Peyer's patch (tissue), 4 donors: Measurements from ENCODE around the gene FMOD.

Experiments
- POLR2A ChIP-seq, 2 donors: fragments of 450-650 bp; IDR thresholded peaks; one replicate each; pipeline ENCODE4 v1.5.1; 2017; ENCODE audit warnings: antibody characterized with exemption in 2 of 2, mild to moderate bottlenecking in 2 of 2, moderate library complexity in 2 of 2
- TF ChIP-seq, protein P1 (sequence below), 6 experiments: fragments of 450-650 bp in 4 of 6; fragments of 200-600 bp in 2 of 6; sonication (generic) in 1 of 6; IDR thresholded peaks; one replicate each; pipeline ENCODE4 v1.5.1; 2017 to 2019; ENCODE audit warnings: antibody characterized with exemption in 6 of 6, mild to moderate bottlenecking in 3 of 6, moderate library complexity in 1 of 6

GRCh38 chr1:203349166-203349565 lies 1.8 kb downstream of the FMOD start:
- TF ChIP-seq, protein P1, sequence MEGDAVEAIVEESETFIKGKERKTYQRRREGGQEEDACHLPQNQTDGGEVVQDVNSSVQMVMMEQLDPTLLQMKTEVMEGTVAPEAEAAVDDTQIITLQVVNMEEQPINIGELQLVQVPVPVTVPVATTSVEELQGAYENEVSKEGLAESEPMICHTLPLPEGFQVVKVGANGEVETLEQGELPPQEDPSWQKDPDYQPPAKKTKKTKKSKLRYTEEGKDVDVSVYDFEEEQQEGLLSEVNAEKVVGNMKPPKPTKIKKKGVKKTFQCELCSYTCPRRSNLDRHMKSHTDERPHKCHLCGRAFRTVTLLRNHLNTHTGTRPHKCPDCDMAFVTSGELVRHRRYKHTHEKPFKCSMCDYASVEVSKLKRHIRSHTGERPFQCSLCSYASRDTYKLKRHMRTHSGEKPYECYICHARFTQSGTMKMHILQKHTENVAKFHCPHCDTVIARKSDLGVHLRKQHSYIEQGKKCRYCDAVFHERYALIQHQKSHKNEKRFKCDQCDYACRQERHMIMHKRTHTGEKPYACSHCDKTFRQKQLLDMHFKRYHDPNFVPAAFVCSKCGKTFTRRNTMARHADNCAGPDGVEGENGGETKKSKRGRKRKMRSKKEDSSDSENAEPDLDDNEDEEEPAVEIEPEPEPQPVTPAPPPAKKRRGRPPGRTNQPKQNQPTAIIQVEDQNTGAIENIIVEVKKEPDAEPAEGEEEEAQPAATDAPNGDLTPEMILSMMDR (IDR thresholded peaks at IDR 0.05) = no peak
- no peak for TF ChIP-seq POLR2A (IDR thresholded peaks at IDR 0.05)
